ENCODE data around the gene STK4. TPM values are rescaled to one million over a fixed set of nuclear protein-coding genes. Genes with fewer than 3 reads are reported as not detected.

The STK4 gene
- total RNA-seq, 1 donor from 2014 or later = 25.8 TPM

DNA sequence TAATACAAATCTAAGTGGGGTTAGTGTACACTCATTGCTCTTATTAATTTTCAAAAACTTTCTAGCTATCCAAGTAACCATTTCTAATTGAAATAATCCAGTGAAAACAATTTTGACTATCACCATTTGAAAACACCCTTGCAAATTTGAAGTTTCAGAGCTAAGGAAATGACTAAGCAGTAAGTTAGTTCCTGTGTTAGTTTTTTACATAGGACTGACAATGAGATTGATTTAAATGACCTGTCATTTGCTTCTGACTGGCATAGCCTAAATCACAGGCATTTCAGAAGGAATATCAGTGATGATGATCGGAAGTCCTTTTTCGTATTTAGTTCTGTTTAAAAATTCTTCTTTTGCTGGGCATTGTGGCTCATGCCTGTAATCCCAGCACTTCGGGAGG, 27.0 kb downstream of the STK4 start:
- Histone ChIP-seq H3K4me1 (peaks cover 14% of the 10 kb centered on the region), H3K9me3 (no peaks in the 10 kb centered on the region), H3K27me3 (no peaks in the 10 kb centered on the region), H3K4me3 (no peak overlapping the region), H3K27ac (no peak overlapping the region), H3K36me3 (peaks cover 3 to 30% of the 10 kb centered on the region in 2 donors)
- DNase-seq (ENCODE audit: extremely low spot score in 2 of 2) = no peak
- intact Hi-C loops (cut with DNase I) = no loop called here
- no peak for TF ChIP-seq POLR2A (IDR thresholded peaks at IDR 0.05)
- TF ChIP-seq, protein P1, sequence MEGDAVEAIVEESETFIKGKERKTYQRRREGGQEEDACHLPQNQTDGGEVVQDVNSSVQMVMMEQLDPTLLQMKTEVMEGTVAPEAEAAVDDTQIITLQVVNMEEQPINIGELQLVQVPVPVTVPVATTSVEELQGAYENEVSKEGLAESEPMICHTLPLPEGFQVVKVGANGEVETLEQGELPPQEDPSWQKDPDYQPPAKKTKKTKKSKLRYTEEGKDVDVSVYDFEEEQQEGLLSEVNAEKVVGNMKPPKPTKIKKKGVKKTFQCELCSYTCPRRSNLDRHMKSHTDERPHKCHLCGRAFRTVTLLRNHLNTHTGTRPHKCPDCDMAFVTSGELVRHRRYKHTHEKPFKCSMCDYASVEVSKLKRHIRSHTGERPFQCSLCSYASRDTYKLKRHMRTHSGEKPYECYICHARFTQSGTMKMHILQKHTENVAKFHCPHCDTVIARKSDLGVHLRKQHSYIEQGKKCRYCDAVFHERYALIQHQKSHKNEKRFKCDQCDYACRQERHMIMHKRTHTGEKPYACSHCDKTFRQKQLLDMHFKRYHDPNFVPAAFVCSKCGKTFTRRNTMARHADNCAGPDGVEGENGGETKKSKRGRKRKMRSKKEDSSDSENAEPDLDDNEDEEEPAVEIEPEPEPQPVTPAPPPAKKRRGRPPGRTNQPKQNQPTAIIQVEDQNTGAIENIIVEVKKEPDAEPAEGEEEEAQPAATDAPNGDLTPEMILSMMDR (IDR thresholded peaks at IDR 0.05) = no peak
- no peak for TF ChIP-seq POLR2AphosphoS5 (IDR thresholded peaks at IDR 0.05; ENCODE audit: insufficient read depth in 1 of 2, low read depth in 1 of 2)

DNA sequence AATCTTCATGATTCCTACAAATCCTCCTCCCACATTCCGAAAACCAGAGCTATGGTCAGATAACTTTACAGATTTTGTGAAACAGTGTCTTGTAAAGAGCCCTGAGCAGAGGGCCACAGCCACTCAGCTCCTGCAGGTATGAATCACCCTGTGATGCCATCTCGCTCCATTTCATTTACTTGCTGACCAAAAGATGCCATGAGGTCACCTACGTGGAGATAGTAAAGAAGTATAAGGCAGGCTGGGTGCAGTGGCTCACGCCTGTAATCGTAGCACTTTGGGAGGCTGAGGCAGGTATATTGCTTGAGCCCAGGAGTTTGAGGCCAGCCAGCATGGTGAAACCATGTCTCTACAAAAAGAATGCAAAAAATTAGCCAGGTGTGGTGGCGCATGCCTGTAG, 30.9 kb downstream of the STK4 start:
- no peak for DNase-seq (ENCODE audit: extremely low spot score in 2 of 2)
- peaks cover 3 to 48% of the 10 kb centered on the region in 2 donors for H3K36me3 ChIP-seq
- H3K9me3 ChIP-seq = no peaks in the 10 kb centered on the region
- TF ChIP-seq, protein P1 (IDR thresholded peaks at IDR 0.05) = no peak
- TF ChIP-seq POLR2A (IDR thresholded peaks at IDR 0.05) (no peak), POLR2AphosphoS5 (IDR thresholded peaks at IDR 0.05; ENCODE audit: insufficient read depth in 1 of 2, low read depth in 1 of 2) (no peak)
- no peak overlapping the region for H3K4me3 ChIP-seq
- H3K27ac ChIP-seq = no peak overlapping the region
- H3K4me1 ChIP-seq = no peaks in the 10 kb centered on the region
- intact Hi-C loops (cut with DNase I) = no loop called here
- no peaks in the 10 kb centered on the region for H3K27me3 ChIP-seq

DNA sequence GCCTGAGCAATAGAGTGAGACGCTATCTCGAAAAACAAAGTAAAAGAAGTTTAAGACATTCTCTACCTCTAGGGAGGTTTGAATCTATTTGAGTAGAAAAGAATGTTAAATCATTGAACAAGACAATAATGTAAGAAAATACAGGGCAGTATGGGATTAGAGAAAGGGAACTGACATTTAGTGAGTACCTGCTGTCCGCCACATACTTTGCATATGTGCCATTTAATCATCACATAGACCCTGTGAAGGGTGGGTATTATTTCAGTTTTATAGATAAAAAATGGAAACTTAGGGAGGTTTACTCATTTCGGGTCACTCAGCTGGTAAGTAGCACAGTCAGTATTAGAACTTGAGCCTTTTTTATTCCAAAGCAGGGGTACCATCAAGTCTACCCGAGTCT, 31.4 kb downstream of the STK4 start:
- Histone ChIP-seq H3K27me3 (no peaks in the 10 kb centered on the region), H3K27ac (no peak overlapping the region), H3K36me3 (peaks cover 3 to 48% of the 10 kb centered on the region in 2 donors), H3K9me3 (no peaks in the 10 kb centered on the region), H3K4me1 (no peaks in the 10 kb centered on the region), H3K4me3 (no peak overlapping the region)
- TF ChIP-seq POLR2AphosphoS5 (IDR thresholded peaks at IDR 0.05; ENCODE audit: insufficient read depth in 1 of 2, low read depth in 1 of 2) (no peak), POLR2A (IDR thresholded peaks at IDR 0.05) (no peak)
- TF ChIP-seq, protein P1 (IDR thresholded peaks at IDR 0.05) = no peak
- DNase-seq (ENCODE audit: extremely low spot score in 2 of 2) = no peak
- intact Hi-C loops (cut with DNase I) = no loop called here

DNA sequence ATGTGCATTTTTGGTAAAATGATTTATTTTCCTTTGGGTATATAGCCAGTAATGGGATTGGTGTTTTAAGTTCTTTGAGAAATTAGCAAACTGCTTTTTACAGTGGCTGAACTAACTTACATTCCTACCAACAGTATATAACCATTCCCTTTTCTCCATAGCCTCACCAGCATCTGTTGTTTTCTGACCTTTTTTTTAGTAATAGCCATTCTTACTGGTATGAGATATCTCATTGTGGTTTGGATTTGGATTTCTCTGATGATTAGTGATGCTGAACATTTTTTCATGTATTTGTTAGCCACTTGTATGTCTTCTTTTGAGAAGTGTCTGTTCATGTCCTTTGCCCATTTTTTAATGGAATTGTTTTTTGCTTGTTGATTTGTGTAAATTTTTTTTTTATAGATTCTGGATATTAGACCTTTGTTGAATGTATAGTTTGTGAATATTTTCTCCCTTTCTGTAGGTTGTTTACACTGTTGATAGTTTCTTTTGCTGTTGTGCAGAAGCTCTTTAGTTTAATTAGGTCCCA, 42.3 kb downstream of the STK4 start:
- intact Hi-C loops (cut with DNase I) = no loop called here
- DNase-seq (ENCODE audit: extremely low spot score in 2 of 2) = no peak
- no peaks in the 10 kb centered on the region for H3K27me3 ChIP-seq
- H3K36me3 ChIP-seq = peaks cover 0 to 18% of the 10 kb centered on the region in 2 donors
- no peak overlapping the region for H3K4me3 ChIP-seq
- H3K4me1 ChIP-seq = no peaks in the 10 kb centered on the region
- H3K9me3 ChIP-seq = no peaks in the 10 kb centered on the region
- H3K27ac ChIP-seq = no peak overlapping the region
- TF ChIP-seq POLR2AphosphoS5 (IDR thresholded peaks at IDR 0.05; ENCODE audit: insufficient read depth in 1 of 2, low read depth in 1 of 2) (no peak), POLR2A (IDR thresholded peaks at IDR 0.05) (no peak)
- TF ChIP-seq, protein P1 (IDR thresholded peaks at IDR 0.05) = no peak

DNA sequence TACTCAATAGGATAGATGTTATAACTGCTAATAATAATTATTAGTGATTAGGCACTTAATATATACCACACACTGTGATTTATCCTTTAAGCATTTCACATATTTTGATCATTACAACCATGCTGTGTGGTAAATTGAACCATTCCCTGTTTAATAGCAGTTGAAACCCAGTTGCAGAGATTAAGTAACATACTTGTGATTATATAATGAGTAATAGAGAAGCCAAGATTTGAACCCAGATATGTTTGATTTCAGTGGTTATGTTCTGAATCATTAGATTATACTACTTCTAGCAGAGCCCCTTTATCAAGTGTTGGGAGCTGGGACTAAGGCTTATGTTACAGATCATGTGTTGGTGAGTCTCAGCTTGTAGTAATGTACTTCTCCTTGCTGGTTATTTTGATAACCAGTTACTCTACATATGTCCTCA, 44.1 kb downstream of the STK4 start:
- intact Hi-C loops (cut with DNase I) = loop anchor here (10.0 kb wide), 1 partner anchor 84 kb away; no protein-coding TSS in a partner anchor
- TF ChIP-seq, protein P1 (IDR thresholded peaks at IDR 0.05) = no peak
- no peak for TF ChIP-seq POLR2A (IDR thresholded peaks at IDR 0.05)
- TF ChIP-seq POLR2AphosphoS5 (IDR thresholded peaks at IDR 0.05; ENCODE audit: insufficient read depth in 1 of 2, low read depth in 1 of 2) = no peak
- DNase-seq (ENCODE audit: extremely low spot score in 2 of 2) = no peak
- Histone ChIP-seq H3K4me3 (no peak overlapping the region), H3K27ac (no peak overlapping the region), H3K4me1 (peaks cover 16% of the 10 kb centered on the region), H3K36me3 (peaks cover 0 to 12% of the 10 kb centered on the region in 2 donors), H3K9me3 (no peaks in the 10 kb centered on the region), H3K27me3 (no peaks in the 10 kb centered on the region)

Measured in vagina (tissue), 2 donors.